GM12864 (cell line): ENCODE results near the gene ARL5B.

Experiments
- DNase-seq: peaks from one replicate; pipeline ENCODE4 v3.0.0-alpha.2; 2011; ENCODE audit warnings: low read depth
- H3K4me3 ChIP-seq: 2 replicates; pipeline ENCODE4 v1.5.1; 2011; ENCODE audit warnings: mild to moderate bottlenecking, low read depth, low read length, control low read depth
- TF ChIP-seq, protein P1 (sequence below): IDR thresholded peaks from 2 replicates; pipeline ENCODE4 v1.5.1; 2011; ENCODE audit warnings: low read depth, mild to moderate bottlenecking, moderate library complexity, low read length, control low read depth, inconsistent platforms; ENCODE audit errors: missing control alignments

The ARL5B gene

DNA sequence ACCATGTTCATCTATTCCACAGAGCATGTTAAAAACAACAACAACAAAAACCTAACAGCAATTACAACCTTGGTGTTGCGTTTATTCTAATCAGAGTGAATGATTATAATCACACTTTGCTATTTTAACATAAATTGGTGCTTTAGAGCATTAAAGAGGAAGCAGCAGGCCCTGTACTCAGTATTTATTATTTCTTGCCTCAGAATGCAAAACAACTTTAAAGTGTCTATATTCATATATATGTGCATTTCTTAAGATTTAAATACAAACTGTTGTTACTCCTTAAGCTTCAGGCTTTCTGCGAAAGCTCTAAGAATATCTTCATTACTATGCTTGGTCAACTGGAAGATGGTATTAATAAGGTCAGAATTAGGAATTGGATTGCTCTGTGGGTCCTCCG lies 21.5 kb downstream of the ARL5B start:
- no peak overlapping the region for H3K4me3 ChIP-seq
- TF ChIP-seq, protein P1, sequence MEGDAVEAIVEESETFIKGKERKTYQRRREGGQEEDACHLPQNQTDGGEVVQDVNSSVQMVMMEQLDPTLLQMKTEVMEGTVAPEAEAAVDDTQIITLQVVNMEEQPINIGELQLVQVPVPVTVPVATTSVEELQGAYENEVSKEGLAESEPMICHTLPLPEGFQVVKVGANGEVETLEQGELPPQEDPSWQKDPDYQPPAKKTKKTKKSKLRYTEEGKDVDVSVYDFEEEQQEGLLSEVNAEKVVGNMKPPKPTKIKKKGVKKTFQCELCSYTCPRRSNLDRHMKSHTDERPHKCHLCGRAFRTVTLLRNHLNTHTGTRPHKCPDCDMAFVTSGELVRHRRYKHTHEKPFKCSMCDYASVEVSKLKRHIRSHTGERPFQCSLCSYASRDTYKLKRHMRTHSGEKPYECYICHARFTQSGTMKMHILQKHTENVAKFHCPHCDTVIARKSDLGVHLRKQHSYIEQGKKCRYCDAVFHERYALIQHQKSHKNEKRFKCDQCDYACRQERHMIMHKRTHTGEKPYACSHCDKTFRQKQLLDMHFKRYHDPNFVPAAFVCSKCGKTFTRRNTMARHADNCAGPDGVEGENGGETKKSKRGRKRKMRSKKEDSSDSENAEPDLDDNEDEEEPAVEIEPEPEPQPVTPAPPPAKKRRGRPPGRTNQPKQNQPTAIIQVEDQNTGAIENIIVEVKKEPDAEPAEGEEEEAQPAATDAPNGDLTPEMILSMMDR, result no peak
- DNase-seq, result no peak

DNA sequence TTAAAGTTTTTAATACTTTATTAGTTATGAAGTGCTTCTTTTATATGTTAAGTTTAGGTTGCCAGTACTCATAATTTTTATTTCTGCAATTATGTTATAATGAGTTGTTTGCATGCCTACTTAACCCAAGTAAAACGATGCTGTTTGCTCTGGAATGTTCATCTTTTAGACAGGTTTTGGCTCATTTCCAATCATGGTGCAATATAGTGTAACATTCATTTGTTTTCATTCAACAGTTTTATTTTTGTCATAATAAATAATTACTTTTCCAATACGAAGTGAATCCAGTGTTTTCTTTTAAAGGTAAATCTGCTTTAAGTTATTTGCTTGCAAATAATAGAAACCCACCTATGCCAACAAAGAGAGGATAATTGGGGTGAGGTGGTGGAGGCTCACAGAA lies 22.1 kb downstream of the ARL5B start:
- TF ChIP-seq, protein P1, result no peak
- no peak for DNase-seq
- no peak overlapping the region for H3K4me3 ChIP-seq

DNA sequence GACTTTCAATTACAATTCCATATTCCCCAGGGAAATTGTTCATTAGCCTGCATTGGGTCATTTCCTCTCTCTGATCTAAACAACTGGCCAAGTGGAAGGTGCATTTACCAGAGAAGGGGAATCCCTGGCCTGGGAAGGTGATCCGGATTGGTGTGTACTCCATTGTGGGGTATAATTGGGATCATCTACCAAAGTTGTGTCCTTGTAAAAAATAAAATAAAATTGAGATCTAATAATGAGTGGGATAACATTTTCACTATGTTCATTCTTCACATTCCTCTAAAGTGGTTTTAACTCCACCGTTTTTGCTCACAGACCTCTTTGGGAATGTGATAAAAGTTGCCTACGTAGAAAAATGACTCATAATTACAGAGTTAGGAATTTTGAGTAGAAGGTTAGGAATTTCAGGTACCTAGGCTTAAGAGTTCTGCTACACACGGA lies 22.8 kb downstream of the ARL5B start:
- no peak for DNase-seq
- H3K4me3 ChIP-seq, result no peak overlapping the region

DNA sequence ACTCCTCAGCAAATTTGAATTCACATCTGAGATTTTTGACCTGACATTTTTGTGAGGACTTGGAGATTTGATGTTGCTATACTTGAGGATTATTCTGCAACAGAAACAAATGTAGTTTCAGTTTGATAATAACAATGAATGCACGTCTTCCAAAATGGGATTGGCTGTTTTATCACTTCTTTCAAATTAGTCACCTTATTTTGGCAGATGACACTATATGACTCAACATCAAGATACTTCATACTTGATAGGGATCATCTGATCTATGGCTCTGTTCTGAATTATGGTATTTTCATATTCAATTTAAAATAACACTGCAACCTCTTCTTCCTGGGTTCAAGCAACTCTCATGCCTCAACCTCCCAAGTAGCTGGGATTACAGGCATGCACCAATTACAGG lies 24.2 kb downstream of the ARL5B start:
- DNase-seq, result no peak
- TF ChIP-seq, protein P1, result no peak

More for the DNA sequence above, 22.8 kb downstream of the ARL5B start:
- TF ChIP-seq, protein P1, result no peak

DNA sequence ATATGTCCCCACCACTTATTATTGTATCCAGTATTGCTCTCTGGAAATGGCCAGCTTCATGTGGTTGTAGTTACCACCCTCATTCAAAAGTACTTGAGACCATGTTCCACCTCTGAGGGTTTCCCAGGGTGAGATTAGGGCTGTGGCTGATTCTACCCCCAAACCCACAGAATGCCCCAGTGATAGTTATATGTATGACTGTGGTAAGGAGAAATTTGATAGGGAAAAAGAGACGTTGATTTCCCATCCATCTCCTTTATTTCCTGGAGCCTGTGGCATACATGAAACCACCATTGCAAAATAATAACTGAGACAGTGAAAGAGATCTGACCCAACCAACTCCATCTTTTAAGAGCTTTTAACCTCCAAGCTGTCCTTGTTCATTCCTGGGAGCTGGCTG lies 25.2 kb downstream of the ARL5B start:
- no peak overlapping the region for H3K4me3 ChIP-seq
- DNase-seq, result no peak
- TF ChIP-seq, protein P1, result no peak

More for the DNA sequence above, 24.2 kb downstream of the ARL5B start:
- H3K4me3 ChIP-seq, result no peak overlapping the region

DNA sequence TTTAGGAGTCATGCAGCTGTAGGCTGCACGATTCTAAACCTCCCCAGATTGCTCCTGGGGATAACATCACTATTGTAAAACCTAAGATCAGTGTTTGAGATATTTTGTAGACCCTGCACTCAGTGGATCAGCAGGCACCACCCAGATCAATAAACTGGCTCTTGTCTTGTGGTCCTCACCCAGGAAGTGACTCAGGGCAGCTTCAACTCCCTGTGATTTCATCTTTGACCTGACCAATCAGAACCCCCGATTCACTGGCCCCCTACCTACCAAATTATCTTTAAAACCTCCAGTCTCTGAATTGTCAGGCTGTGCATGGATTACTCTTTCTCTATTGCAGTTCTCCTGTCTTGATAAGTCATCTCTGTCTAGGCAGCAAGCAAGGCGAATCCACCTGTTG lies 25.7 kb downstream of the ARL5B start:
- TF ChIP-seq, protein P1, result no peak
- no peak overlapping the region for H3K4me3 ChIP-seq
- no peak for DNase-seq

DNA sequence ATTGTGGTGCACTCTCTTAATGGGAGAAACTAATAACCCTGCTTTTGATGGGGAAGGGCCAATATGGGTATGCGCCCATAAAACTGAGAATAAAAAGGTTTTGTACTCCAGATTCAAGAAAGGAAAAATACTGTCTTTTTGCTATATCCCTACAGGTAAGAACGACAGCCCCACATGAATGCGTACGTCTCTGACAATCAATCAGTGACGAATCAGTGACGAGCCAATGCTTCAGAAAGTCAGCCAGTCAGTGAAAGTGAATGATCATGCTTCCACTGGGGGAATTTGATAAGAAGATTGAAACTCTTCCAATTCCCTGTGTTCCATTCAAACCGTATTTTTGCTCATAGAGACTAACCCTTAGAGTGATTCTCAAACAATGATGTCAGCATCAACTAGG lies 26.3 kb downstream of the ARL5B start:
- H3K4me3 ChIP-seq, result no peak overlapping the region
- TF ChIP-seq, protein P1, result no peak
- DNase-seq, result no peak
